ENCODE data around the gene ANKRD29. TPM values are rescaled to one million over a fixed set of nuclear protein-coding genes. Genes with fewer than 3 reads are reported as not detected.
"Not testable (repeated sequence)": the region's sequence is repeated elsewhere in the genome, so short reads cannot be mapped to it uniquely, and the experiment has no call there.

Gene ANKRD29
- total RNA-seq, 2 donors from 2014 or later: not detected

DNA sequence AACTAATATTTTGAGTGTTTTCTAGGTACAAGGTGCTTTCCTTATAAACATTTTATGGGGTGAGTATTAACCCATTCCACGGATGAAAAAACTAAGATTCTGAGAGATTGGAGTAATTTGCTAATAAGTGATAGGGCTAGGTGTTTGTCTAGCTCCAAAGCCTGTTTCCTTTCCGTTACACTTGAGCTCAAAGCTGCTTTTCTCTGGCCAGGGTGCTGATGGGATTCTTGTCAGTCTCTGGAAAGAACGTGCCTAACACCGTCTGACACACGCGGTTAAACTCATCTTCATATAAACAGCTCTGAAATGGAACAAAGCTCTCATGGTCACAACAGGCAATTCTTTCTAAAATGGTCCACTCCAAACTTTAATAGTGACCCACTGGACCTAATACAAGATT lies 2.0 kb upstream of the ANKRD29 start:
- no peak overlapping the region for H3K27ac Mint-ChIP-seq
- peaks cover 0 to 7% of the 10 kb centered on the region in 2 donors for H3K36me3 Mint-ChIP-seq
- no peaks in the 10 kb centered on the region for H3K9me3 Mint-ChIP-seq
- no peak for DNase-seq (ENCODE audit: low spot score in 2 of 2)
- no peak for ATAC-seq

DNA sequence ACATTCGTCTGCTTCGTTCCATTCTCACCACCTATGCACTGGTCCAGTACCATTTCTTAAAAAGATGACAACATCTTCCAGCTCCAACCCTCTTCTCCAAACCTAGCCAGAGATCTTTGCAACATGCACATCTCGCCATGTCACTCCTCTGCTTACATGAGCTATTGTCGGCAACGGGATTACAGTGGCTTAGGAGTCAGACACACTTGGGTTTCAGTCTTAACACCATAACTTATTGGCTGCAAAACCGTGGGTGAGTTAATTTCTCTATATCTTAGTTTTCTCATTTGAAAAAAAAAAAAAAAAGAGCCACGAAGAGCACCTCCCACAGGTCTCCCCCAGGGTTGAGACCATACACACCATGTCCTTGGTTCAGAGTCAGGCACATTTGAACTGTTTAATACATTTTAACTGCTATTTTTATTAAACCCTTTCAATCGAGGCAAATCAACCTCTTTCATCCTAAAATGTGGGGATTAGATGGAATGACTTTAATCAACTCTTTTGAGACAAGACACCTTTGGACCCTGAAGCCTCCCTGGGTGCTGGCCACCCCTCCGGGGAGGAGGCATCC lies 889 bp downstream of the ANKRD29 start:
- H3K36me3 Mint-ChIP-seq: peaks cover 0 to 7% of the 10 kb centered on the region in 2 donors
- DNase-seq (ENCODE audit: low spot score in 2 of 2) (no peak), ATAC-seq (peak; percentile 19 to 53)
- H3K9me3 Mint-ChIP-seq: no peaks in the 10 kb centered on the region
- peak overlapping the region in 1 of 2 donors; percentile 10 for H3K27ac Mint-ChIP-seq

DNA sequence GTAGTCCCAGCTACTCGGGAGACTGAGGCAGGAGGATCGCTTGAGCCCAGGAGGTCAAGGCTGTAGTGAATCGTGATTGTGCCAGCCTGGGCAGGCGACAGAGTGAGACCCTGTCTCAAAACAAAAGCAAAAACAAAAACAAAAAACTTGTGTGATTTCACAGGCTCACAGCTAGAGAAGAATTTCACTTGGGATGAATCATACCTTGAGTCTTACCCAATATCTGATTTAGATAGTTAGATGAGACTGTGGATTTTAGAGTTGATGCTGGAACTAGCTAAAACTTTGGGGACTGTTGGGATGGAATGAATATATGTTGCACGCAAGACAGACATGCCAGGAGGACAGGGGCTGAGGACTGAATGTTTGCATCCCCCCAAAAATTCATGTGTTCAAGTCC lies 4.4 kb downstream of the ANKRD29 start:
- Mint-ChIP-seq H3K36me3 (peaks cover 0 to 6% of the 10 kb centered on the region in 2 donors), H3K9me3 (no peaks in the 10 kb centered on the region), H3K27ac (no peak overlapping the region)
- DNase-seq (ENCODE audit: low spot score in 2 of 2) (no peak), ATAC-seq (no peak)

DNA sequence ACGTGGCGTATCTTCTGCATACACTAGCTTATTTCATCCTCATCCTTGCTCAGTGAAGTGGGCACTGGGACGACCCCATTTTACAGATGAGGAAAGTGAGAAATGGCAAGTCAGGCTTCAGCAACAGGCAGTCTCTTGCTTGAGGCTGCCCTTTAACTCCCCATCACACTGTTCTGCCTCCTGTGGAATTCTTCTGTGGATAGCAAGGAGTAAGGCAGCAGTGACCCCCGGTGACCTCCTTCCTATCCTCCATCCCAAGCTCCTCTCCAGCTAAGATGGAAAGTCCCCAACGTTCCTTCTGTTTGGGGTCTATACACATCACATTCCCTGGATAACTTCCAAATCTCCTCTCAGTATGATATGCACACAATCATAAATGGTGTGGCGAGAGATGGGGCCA lies 10.5 kb downstream of the ANKRD29 start:
- Mint-ChIP-seq H3K36me3 (no peaks in the 10 kb centered on the region), H3K27ac (no peak overlapping the region), H3K9me3 (no peaks in the 10 kb centered on the region)
- ATAC-seq (no peak), DNase-seq (ENCODE audit: low spot score in 2 of 2) (no peak)

DNA sequence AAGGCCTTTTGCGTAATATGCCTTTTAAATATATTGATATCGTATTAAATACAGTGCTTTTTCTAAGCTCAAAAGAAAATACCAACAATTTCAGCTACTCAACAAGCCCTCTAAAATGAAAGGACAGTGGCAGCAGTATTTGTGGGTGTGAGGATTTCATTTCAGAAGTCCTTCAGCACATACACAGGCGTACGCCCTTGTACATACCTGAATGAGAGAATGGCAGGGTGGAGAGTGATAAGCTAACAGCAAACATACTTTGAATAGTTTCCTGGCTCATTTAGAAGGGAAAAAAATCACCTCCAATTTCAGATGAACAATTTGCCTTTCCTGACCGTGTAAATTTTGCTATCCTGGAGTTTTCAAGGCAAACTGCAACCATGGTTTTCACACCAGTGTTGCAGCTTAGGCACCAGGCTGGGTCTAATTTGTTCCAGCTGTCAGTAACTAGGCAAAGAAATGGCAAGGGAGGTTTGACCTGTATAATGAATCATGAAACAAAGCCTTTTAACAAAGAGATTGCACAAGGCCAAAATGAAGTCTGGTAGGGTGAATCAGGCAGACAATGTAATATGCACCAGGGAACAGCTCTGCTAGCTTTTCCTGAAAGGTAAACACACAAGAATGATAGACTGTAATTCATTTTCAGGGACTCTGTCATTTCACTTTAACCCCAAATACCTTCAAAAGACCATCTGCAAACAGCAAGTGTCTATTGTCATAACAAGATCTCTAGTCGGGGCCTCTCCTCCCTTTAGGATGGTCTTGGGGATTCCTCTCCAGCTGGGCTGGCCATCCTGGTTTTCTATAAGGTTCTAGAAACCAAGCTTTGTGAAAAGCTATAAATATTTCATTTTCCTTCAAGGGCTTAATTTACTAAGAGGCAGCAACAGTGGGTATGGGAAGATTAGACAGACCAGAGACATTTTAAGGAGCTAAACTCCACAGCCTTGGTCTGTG lies 11.5 kb downstream of the ANKRD29 start:
- ATAC-seq (no peak), DNase-seq (ENCODE audit: low spot score in 2 of 2) (no peak)
- Mint-ChIP-seq H3K27ac (no peak overlapping the region), H3K9me3 (no peaks in the 10 kb centered on the region), H3K36me3 (no peaks in the 10 kb centered on the region)

DNA sequence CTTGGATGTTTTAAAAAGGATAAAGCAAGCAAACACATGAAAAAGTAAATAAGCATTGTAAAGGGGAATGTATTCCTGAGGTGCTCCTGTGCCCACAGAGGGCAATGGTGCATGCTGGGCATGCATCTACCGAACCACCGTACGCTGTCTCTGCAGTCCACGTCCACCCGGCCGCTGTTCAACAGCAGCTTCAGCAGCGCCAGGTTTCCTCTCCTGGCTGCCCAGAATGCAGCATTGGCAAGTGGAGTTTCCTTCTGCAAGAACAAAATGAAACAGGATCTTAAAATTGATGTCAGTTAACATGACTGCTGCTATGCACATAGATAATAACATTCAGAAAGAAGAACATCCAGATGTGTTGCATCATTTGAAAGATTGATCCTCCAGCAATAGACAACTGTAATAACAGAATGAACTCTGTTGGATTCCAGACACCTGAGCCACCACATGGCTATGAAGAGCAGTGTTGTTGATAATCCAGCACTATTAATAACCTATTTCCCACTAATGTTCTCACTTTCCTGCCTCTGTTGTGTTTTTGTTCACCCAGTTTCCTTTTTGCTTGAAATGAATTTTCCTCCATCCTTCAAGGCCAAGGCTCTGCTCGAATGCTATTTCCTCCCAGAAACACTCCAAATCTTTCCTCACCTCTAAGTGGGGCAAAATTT lies 13.6 kb downstream of the ANKRD29 start:
- Mint-ChIP-seq H3K36me3 (no peaks in the 10 kb centered on the region), H3K27ac (no peak overlapping the region), H3K9me3 (no peaks in the 10 kb centered on the region)
- no peak for ATAC-seq
- no peak for DNase-seq (ENCODE audit: low spot score in 2 of 2)

DNA sequence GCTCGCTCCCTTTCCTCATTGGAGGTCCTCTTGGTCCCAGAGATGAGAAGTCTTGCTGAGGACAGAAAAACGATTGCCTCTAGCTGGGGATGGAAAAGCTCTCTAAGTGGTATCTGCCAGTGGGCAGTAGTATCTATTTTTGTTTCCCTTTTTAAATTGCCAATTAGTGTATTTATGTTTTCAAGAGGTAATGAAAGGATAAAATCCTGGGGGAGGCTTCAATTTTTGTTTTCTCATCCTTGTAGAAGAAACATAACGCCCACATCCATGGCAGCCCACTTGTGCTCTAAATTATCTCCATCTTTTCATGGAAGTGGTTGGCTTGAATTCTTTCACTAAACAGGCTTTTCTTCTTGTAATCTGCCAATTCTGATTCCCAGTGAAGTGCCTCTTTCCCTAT lies 14.3 kb downstream of the ANKRD29 start:
- Mint-ChIP-seq H3K36me3 (no peaks in the 10 kb centered on the region), H3K27ac (no peak overlapping the region), H3K9me3 (no peaks in the 10 kb centered on the region)
- no peak for DNase-seq (ENCODE audit: low spot score in 2 of 2)
- ATAC-seq: no peak

DNA sequence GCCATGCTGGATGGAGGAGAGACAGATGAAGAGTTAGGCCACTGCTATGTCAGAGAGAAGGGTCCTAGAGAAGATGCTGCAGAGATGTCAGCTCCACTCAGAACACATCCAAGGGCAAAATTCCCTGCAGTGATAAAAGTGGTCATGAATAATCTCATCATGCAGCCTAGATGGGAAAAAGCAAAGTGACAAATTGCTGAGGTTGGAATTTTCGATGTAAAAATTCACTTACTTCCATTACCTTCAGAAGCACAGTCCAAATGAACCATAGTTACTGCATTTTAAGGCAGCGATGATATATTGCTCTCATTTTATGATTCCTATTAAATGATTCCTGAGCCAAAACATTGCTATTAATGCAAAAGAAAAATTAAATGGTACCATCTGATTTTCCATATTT lies 16.4 kb downstream of the ANKRD29 start:
- Mint-ChIP-seq H3K9me3 (peaks cover 0 to 4% of the 10 kb centered on the region in 2 donors), H3K27ac (no peak overlapping the region), H3K36me3 (peaks cover 0 to 6% of the 10 kb centered on the region in 2 donors)
- no peak for DNase-seq (ENCODE audit: low spot score in 2 of 2)
- no peak for ATAC-seq

DNA sequence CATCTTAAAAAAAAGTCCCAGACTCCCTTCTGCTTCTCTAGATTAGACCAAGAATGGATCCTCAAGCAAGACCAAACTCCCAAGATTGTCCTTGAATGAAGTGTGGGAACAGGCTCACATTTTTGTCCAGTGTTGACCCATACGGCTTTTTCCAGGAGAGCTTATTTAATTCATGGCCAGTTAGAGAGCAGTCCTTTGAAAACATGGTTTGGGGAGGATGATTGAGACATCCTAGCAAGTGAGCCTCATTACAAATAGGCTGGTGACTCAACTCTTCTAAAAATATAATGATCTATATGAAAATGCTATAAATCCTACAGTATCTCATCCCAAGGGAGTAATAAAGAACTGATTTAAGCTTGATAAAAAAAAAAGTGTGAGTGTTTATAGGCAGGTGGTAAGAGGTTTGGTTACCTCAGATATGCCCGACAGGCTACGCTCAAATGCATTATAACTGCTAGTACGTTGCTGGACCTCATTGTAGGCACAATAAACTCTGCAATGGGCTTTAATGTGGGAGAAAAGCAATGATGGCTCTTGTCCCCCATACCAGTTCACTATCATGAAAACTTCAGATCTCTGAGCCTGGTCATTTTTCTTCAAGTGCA lies 17.0 kb downstream of the ANKRD29 start:
- H3K9me3 Mint-ChIP-seq: peaks cover 0 to 4% of the 10 kb centered on the region in 2 donors
- DNase-seq (ENCODE audit: low spot score in 2 of 2): no peak
- H3K36me3 Mint-ChIP-seq: peaks cover 0 to 6% of the 10 kb centered on the region in 2 donors
- no peak for ATAC-seq
- no peak overlapping the region for H3K27ac Mint-ChIP-seq

DNA sequence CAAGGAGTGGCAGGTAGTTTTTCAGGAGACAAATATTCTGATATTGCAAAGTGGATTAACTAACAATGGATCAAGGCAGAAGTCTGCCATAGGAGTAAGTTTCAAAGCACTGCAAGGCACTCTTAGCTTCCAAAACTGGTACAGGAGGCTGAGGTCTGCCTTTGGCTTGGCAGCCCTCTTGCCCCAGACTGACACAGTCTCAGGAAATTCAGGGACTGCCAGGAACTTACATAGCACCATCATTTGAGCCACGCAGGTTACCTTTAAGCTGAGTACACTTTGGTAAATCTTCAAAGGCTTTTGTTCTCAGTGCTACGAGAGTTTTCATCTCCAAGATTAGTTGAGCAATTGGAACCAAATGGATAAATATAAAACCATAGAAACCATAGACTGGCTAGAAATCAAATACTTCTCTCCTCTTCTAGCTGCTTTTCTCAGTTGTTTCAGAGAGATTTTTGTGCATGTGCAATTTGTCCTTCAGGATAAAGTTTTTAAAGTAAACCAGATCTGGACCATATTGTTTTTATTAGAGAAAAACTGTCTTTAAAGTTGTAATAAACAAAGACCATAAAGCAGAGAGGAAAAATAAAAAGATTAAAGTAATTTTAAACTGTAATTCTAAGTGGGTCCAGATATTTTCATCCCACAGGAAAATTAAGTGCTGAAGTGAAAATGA lies 18.8 kb downstream of the ANKRD29 start:
- Mint-ChIP-seq H3K27ac (no peak overlapping the region), H3K36me3 (peaks cover 0 to 6% of the 10 kb centered on the region in 2 donors), H3K9me3 (peaks cover 0 to 4% of the 10 kb centered on the region in 2 donors)
- DNase-seq (ENCODE audit: low spot score in 2 of 2): no peak
- no peak for ATAC-seq

DNA sequence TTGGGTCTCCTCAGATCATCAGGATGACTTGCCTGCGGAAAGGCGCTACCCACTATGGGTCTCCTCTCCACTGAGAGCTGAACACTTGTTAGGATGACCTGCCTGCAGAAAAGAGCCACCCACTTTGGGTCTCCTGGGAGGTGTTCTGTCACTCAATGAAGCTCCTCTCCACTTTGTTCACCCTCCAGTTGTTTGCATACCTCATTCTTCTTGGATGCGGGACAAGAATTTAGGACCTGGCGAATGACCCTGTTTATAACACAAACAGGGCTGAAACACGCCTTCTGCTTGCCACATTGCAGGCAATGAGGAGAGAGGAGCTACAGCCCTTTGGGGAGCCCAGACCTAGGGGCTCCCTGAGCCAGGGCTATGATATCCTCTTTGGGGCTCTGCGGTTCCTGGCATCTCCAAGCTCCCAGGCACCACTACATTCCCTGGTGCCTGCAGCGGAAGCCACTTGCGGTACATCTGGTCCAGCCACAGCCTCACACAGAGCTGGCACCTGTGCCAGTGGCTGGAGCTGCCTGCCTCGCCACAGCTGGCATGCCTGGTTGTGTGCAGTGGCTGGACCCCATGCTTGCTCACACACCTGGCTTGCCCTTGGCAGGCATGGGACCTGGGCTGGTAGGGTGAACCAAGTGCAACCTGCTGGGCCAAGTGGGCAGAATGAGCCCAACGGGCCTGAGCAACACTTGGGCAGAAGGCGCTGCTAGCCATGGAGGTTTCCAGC lies 20.6 kb downstream of the ANKRD29 start:
- Mint-ChIP-seq H3K9me3 (peaks cover 0 to 4% of the 10 kb centered on the region in 2 donors), H3K27ac (no peak overlapping the region), H3K36me3 (peaks cover 0 to 6% of the 10 kb centered on the region in 2 donors)
- DNase-seq (ENCODE audit: low spot score in 2 of 2) (no peak), ATAC-seq (no peak)

DNA sequence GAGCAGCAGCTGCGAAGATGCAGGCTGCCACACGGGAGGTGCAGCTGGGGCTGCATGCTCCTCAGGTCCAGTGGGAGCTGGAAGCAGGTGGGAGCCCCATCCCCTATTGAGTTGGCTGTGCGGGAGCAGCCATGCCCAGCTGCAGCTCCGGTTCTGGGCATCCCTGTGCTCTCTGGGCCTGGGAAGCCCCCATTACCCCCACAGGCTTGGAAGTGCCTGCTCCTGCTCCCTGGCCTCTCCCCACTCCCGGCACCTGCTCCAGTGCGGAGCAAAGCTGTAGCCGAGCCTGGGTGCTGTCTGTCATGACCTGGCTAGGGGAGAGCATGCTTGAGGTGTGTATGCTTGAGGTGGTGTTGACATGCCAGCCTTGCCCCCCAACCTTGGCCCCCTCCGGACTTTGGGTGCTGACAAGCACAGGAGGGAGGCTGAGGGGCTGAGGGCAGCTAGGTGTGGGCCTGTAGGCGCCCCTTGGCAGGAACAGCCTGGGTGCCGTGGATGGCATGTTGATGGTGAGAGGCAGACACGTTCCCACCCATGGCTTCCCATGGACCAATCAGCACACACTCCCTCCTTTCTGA lies 21.5 kb downstream of the ANKRD29 start:
- ATAC-seq (no peak), DNase-seq (ENCODE audit: low spot score in 2 of 2) (no peak)
- Mint-ChIP-seq H3K36me3 (peaks cover 0 to 6% of the 10 kb centered on the region in 2 donors), H3K27ac (no peak overlapping the region), H3K9me3 (peaks cover 0 to 4% of the 10 kb centered on the region in 2 donors)

DNA sequence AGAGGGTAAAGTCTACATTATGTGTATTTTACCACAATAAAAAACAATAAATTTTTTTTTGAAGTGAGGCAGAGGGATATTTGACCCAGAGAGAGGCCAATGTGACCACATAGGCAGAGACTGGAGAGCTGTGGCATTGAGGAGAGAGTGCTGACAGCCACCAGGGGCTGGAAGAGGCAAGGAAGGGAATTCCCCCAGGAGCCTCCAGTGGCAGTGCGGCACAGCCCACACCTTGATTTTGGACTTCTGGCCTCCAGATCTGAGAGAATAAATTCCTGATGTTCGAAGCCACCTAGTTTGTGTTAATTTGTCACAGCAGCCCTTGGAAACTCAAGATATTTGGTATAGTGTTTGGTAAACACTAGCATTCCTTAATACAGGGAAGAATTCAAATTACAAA lies 22.7 kb downstream of the ANKRD29 start:
- Mint-ChIP-seq H3K27ac (no peak overlapping the region), H3K9me3 (peaks cover 0 to 4% of the 10 kb centered on the region in 2 donors), H3K36me3 (peaks cover 0 to 6% of the 10 kb centered on the region in 2 donors)
- no peak for ATAC-seq
- no peak for DNase-seq (ENCODE audit: low spot score in 2 of 2)

DNA sequence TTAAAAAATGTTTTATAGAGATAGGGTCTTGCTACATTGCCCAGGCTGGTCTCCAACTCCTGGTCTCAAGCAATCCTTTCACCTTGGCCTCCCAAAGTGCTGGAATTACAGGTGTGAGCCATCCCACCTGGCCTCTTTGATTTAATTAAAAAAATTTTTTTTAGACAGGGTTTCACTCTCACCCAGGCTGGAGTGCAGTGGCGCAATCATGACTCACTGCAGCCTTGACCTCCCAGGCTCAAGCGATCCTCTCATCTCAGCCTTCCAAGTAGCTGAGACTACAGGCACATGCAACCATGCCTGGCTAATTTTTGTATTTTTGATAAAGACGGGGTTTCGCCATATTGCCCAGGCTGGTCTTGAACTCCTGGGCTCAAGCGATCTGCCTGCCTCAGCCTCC lies 26.3 kb downstream of the ANKRD29 start:
- H3K36me3 Mint-ChIP-seq; ATAC-seq; DNase-seq (ENCODE audit: low spot score in 2 of 2); H3K9me3 Mint-ChIP-seq; H3K27ac Mint-ChIP-seq: not testable (repeated sequence)

DNA sequence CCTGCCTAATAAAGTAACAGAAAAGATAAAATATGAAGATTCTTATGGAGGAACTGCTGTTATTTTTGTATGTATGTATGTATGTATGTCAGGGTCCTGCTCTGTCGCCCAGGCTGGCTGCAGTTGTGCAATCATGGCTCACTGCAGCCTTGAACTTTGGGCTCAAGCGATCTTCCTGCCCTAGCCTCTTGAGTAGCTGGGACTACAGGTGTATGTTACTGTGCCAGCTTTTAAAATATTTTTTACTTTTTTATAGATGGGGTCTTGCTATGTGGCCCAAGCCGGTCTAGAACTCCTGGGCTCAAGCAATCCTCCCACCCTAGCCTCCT lies 26.7 kb downstream of the ANKRD29 start:
- ATAC-seq (no peak), DNase-seq (ENCODE audit: low spot score in 2 of 2) (no peak)

More for the DNA sequence above, 26.7 kb downstream of the ANKRD29 start:
- H3K36me3 Mint-ChIP-seq: no peaks in the 10 kb centered on the region
- H3K27ac Mint-ChIP-seq: no peak overlapping the region
- H3K9me3 Mint-ChIP-seq: no peaks in the 10 kb centered on the region

Data from activated naive CD4-positive, alpha-beta T cell treated with anti-CD3 and anti-CD28 coated beads, Interleukin-2, amount 50 U/mL, for 72 hours (primary cell).